GM12878 (cell line): Measurements from ENCODE around the gene SLC35F3. TPM values are rescaled to one million over a fixed set of nuclear protein-coding genes. Genes with fewer than 3 reads are reported as not detected.

Experiments
- ATAC-seq: fragments of 200-7000 bp; cut with Tn5 transposase; 3 replicates; pipeline ENCODE4 v1.9.1; 2020; ENCODE audit warnings: mild to moderate bottlenecking, moderate library complexity
- BruUV-seq: library from RNA; stranded (reverse); fragments of 400-500 nt; replicated peaks from 2 replicates; lab custom pipeline; 2021; lab: Mats Ljungman, UMichigan
- CTCF ChIA-PET: fragments of 300-600 bp; sonication (Branson Sonifier 250); formaldehyde crosslinking; extraction: SDS; loops from one replicate; lab custom pipeline; 2021; ENCODE audit warnings: inconsistent platforms; lab: Yijun Ruan, JAX
- POLR2A ChIA-PET: fragments of 350-600 bp; formaldehyde crosslinking; extraction: SDS; loops from one replicate; lab custom pipeline; 2021; ENCODE audit warnings: inconsistent platforms; lab: Charles Lee
- RAD21 ChIA-PET: fragments of 300-600 bp; sonication (Branson Sonifier 250); formaldehyde crosslinking; loops from one replicate; lab custom pipeline; 2023; ENCODE audit warnings: antibody characterized with exemption; ENCODE audit not compliant: unreplicated experiment; lab: Charles Lee
- SMC1A ChIA-PET: fragments of 300-600 bp; sonication (Branson Sonifier 250); formaldehyde crosslinking; loops from one replicate; lab custom pipeline; 2023; ENCODE audit not compliant: unreplicated experiment, uncharacterized antibody; lab: Charles Lee
- DNase-seq: peaks from one replicate; pipeline ENCODE4 v3.0.0-alpha.2; 2011; ENCODE audit warnings: low read depth, low spot score
- FAIRE-seq: peaks from 3 replicates; lab custom pipeline; 2011; peaks lifted over from hg19 to GRCh38; lab: Jason Lieb, UNC
- H2AFZ ChIP-seq: 2 replicates; pipeline ENCODE4 v1.6.0; 2011; ENCODE audit warnings: low read depth, low read length, control low read depth; ENCODE audit not compliant: control insufficient read depth
- H3K27ac ChIP-seq: 2 replicates; pipeline ENCODE4 v1.5.1; 2011; ENCODE audit warnings: control low read depth; ENCODE audit not compliant: control insufficient read depth, insufficient read depth
- H3K27me3 ChIP-seq, 2 experiments: replicated peaks in 1 of 2; 2 replicates each; pipeline versions ENCODE4 v1.6.0 to v1.6.1; 2011; ENCODE audit warnings: low read length in 1 of 2; ENCODE audit not compliant: control insufficient read depth in 2 of 2, insufficient read depth in 2 of 2
- H3K36me3 ChIP-seq, 2 experiments: 2 replicates each; pipeline ENCODE4 v1.5.1; 2011; ENCODE audit warnings: low read length in 1 of 2; ENCODE audit not compliant: control insufficient read depth in 2 of 2, insufficient read depth in 2 of 2
- H3K4me1 ChIP-seq: 2 replicates; pipeline ENCODE4 v1.6.1; 2011; ENCODE audit warnings: mild to moderate bottlenecking, low read length, moderate library complexity, mixed read lengths; ENCODE audit not compliant: control insufficient read depth, insufficient read depth
- H3K4me2 ChIP-seq: 2 replicates; pipeline ENCODE4 v1.6.0; 2011; ENCODE audit warnings: control low read depth; ENCODE audit not compliant: control insufficient read depth, insufficient read depth
- H3K4me3 ChIP-seq: fragments of 200-600 bp; sonication (generic); 2 replicates; pipeline ENCODE4 v1.5.1; 2016
- H3K79me2 ChIP-seq: 2 replicates; pipeline ENCODE4 v1.6.0; 2011; ENCODE audit warnings: low read length; ENCODE audit not compliant: control insufficient read depth, insufficient read depth
- H3K9ac ChIP-seq: 2 replicates; pipeline ENCODE4 v1.8.0; 2011; ENCODE audit warnings: low read length, control low read depth, mixed read lengths; ENCODE audit not compliant: control insufficient read depth, insufficient read depth
- H3K9me3 ChIP-seq: replicated peaks from 3 replicates; pipeline ENCODE4 v1.5.1; 2011; ENCODE audit warnings: mild to moderate bottlenecking, low read length; ENCODE audit not compliant: control insufficient read depth, insufficient read depth
- H4K20me1 ChIP-seq: 2 replicates; pipeline ENCODE4 v1.6.0; 2011; ENCODE audit not compliant: control insufficient read depth, insufficient read depth
- ZNF622 ChIP-seq: fragments of 450-650 bp; IDR thresholded peaks from 2 replicates; pipeline ENCODE4 v1.6.1; 2017; ENCODE audit warnings: mild to moderate bottlenecking, inconsistent platforms
- ZNF687 ChIP-seq: fragments of 450-650 bp; IDR thresholded peaks from 2 replicates; pipeline ENCODE4 v1.6.1; 2017; ENCODE audit warnings: mild to moderate bottlenecking, moderate library complexity
- in situ Hi-C: fragments of 300-500 bp; cut with MboI; formaldehyde crosslinking; loops from 9 replicates; pipeline ENCODE4 v1.14.3; 2018; ENCODE audit warnings: mixed read lengths
- intact Hi-C: fragments of 100-400 bp; cut with micrococcal nuclease; formaldehyde crosslinking; loops from one replicate; pipeline ENCODE4 v1.14.2; 2022; ENCODE audit not compliant: unreplicated experiment
- polyA plus RNA-seq, 11 experiments: library from polyadenylated mRNA; depleted of rRNA in 4 of 11; unstranded in 6 of 11; stranded (reverse) in 5 of 11; fragments of >200 nt; fragmentation: Nextera tagmentation in 4 of 11; fragmentation: Illumina TruSeq in 1 of 11; extraction: Ambion mirVana in 4 of 11; extraction: Trizol in 1 of 11; gene quantifications; 1 replicate in 1 of 11; 2 replicates in 10 of 11; pipeline versions ENCODE4 v1.2.1 to v1.2.3, GENCODE V29; 2011 to 2016; ENCODE audit warnings: inconsistent platforms in 2 of 11, missing spikeins in 2 of 11, low read depth in 1 of 11
- total RNA-seq, 4 experiments: library from RNA; depleted of rRNA in 3 of 4; stranded (reverse); fragments of >200 nt in 3 of 4; fragmentation: Illumina TruSeq in 1 of 4; extraction: Trizol in 1 of 4; gene quantifications; 2 replicates each; pipeline versions ENCODE4 v1.2.1 to v1.2.3, GENCODE V29; 2013 to 2021

The SLC35F3 gene
- total and polyA plus RNA-seq, 10 of the 15 experiments (the other 5 are each of a cell fraction or from before 2014, with no cell fraction given) = 1.0 to 8.6 (median 5.7) TPM

GRCh38 chr1:234118911-234119310 is 214.4 kb downstream of the SLC35F3 start:
- H2AFZ ChIP-seq = no peak overlapping the region

More at GRCh38 chr1:234118911-234119310, 214.4 kb downstream of the SLC35F3 start:
- DNase-seq = no peak
- no peak overlapping the region for H3K27ac ChIP-seq
- in situ Hi-C loops (loop anchor here (25.0 kb wide), 1 partner anchor 968 kb away; no protein-coding TSS in a partner anchor), intact Hi-C loops (loop anchor here (10.0 kb wide), 2 partner anchors 486 to 1296 kb away; no protein-coding TSS in a partner anchor)
- TF ChIP-seq ZNF622 (no peak), ZNF687 (no peak)
- no peaks in the 10 kb centered on the region for H3K4me1 ChIP-seq
- BruUV-seq = no TSS peak
- ChIA-PET CTCF (interaction anchor here (0.7 to 2.2 kb wide), 6 partner anchors 9 to 424 kb away, joined by 3 to 8 read pairs (median 4); no protein-coding TSS in a partner anchor), SMC1A (interaction anchor here (0.6 to 0.7 kb wide), 2 partner anchors 13 to 191 kb away, joined by 3 read pairs; no protein-coding TSS in a partner anchor), RAD21 (interaction anchor here (0.7 to 0.9 kb wide), 2 partner anchors 95 to 335 kb away, joined by 3 read pairs; no protein-coding TSS in a partner anchor), POLR2A (no interaction called here)
- no peaks in the 10 kb centered on the region for H3K36me3 ChIP-seq
- H3K9me3 ChIP-seq = no peaks in the 10 kb centered on the region
- H3K79me2 ChIP-seq = no peaks in the 10 kb centered on the region
- H3K9ac ChIP-seq = no peak overlapping the region
- no peak overlapping the region for H3K4me3 ChIP-seq
- no peak for FAIRE-seq
- ATAC-seq = no peak
- H3K27me3 ChIP-seq = peaks cover 0 to 4% of the 10 kb centered on the region in 2 experiments; a peak in 1 of 4 replicates
- H4K20me1 ChIP-seq = no peaks in the 10 kb centered on the region
- no peak overlapping the region for H3K4me2 ChIP-seq
